DND-41 (cell line): ENCODE measurements around the gene SIRPA.

Source experiments
- EZH2 ChIP-seq: IDR thresholded peaks from 3 replicates; pipeline ENCODE4 v1.6.1; 2012; ENCODE audit warnings: borderline replicate concordance, low read depth, mild to moderate bottlenecking, moderate library complexity, low read length, inconsistent platforms; ENCODE audit not compliant: severe bottlenecking
- TF ChIP-seq, protein P1 (sequence below): IDR thresholded peaks from 2 replicates; pipeline ENCODE4 v1.5.1; 2012; ENCODE audit warnings: borderline replicate concordance, low read length, moderate library complexity, mild to moderate bottlenecking; ENCODE audit not compliant: poor library complexity, severe bottlenecking; ENCODE audit errors: extremely low read depth

GRCh38 chr20:1894471-1894950 lies 696 bp upstream of the SIRPA start:
- TF ChIP-seq, protein P1, sequence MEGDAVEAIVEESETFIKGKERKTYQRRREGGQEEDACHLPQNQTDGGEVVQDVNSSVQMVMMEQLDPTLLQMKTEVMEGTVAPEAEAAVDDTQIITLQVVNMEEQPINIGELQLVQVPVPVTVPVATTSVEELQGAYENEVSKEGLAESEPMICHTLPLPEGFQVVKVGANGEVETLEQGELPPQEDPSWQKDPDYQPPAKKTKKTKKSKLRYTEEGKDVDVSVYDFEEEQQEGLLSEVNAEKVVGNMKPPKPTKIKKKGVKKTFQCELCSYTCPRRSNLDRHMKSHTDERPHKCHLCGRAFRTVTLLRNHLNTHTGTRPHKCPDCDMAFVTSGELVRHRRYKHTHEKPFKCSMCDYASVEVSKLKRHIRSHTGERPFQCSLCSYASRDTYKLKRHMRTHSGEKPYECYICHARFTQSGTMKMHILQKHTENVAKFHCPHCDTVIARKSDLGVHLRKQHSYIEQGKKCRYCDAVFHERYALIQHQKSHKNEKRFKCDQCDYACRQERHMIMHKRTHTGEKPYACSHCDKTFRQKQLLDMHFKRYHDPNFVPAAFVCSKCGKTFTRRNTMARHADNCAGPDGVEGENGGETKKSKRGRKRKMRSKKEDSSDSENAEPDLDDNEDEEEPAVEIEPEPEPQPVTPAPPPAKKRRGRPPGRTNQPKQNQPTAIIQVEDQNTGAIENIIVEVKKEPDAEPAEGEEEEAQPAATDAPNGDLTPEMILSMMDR, result no peak
- no peak for TF ChIP-seq EZH2
